Tibial artery (tissue), 4 donors: ENCODE data around the gene HOXD9.

Experiments
- DNase-seq, 2 donors: peaks; one replicate each; pipeline ENCODE4 v3.0.0-alpha.2; 2019
- H3K27ac ChIP-seq, 2 donors: fragments of 200-600 bp; sonication (generic) in 1 of 2; 1 replicate in 1 of 2; 2 replicates in 1 of 2; pipeline ENCODE4 v1.5.1; 2018 to 2019; ENCODE audit warnings: mild to moderate bottlenecking in 1 of 2
- H3K27me3 ChIP-seq, 2 donors: fragments of 200-600 bp; sonication (generic) in 1 of 2; one replicate each; pipeline versions ENCODE4 v1.5.1 to v1.6.0; 2016 to 2019
- H3K36me3 ChIP-seq, 3 donors: fragments of 200-600 bp; sonication (generic) in 2 of 3; one replicate each; pipeline ENCODE4 v1.5.1; 2016 to 2019; ENCODE audit warnings: mild to moderate bottlenecking in 2 of 3
- H3K4me1 ChIP-seq, 4 donors: fragments of 200-600 bp; sonication (generic) in 2 of 4; 1 replicate in 3 of 4; 2 replicates in 1 of 4; pipeline ENCODE4 v1.5.1; 2016 to 2019
- H3K4me3 ChIP-seq, 2 donors: fragments of 200-600 bp; sonication (generic) in 1 of 2; 1 replicate in 1 of 2; 2 replicates in 1 of 2; pipeline ENCODE4 v1.5.1; 2018 to 2019; ENCODE audit warnings: mild to moderate bottlenecking in 2 of 2
- H3K9me3 ChIP-seq, 3 donors: fragments of 200-600 bp; sonication (generic) in 1 of 3; one replicate each; pipeline ENCODE4 v1.5.1; 2016 to 2019
- CTCF ChIP-seq, 2 experiments: fragments of 200-600 bp in 1 of 2; fragments of 450-650 bp in 1 of 2; IDR thresholded peaks; one replicate each; pipeline ENCODE4 v1.5.1; 2017 to 2019; ENCODE audit warnings: antibody characterized with exemption in 2 of 2, mild to moderate bottlenecking in 1 of 2, moderate library complexity in 1 of 2
- intact Hi-C: fragments of 100-400 bp; cut with DNase I; formaldehyde crosslinking; loops from one replicate; pipeline ENCODE4 v1.15.0; 2023; ENCODE audit warnings: low total_unique reads

Gene HOXD9

GRCh38 chr2:176098366-176099158 lies 24.0 kb upstream of the HOXD9 start:
- no peaks in the 10 kb centered on the region for H3K9me3 ChIP-seq
- DNase-seq = no peak
- peaks cover 11 to 100% of the 10 kb centered on the region in 2 donors for H3K27me3 ChIP-seq
- intact Hi-C loops = loop anchor here (5.0 kb wide), 1 partner anchor 731 kb away; no protein-coding TSS in a partner anchor
- TF ChIP-seq CTCF (IDR thresholded peaks at IDR 0.05) = no peak
- no peaks in the 10 kb centered on the region for H3K36me3 ChIP-seq
- no peak overlapping the region for H3K27ac ChIP-seq
- no peak overlapping the region for H3K4me3 ChIP-seq
- peaks cover 0 to 44% (median 37%) of the 10 kb centered on the region in 4 donors for H3K4me1 ChIP-seq

- H3K4me1 ChIP-seq = peaks cover 0 to 49% (median 40%) of the 10 kb centered on the region in 4 donors
- TF ChIP-seq CTCF (IDR thresholded peaks at IDR 0.05) = no peak
- H3K9me3 ChIP-seq = no peaks in the 10 kb centered on the region
- H3K36me3 ChIP-seq = no peaks in the 10 kb centered on the region
- intact Hi-C loops = loop anchor here (5.0 kb wide), 1 partner anchor 732 kb away; no protein-coding TSS in a partner anchor
- no peak overlapping the region for H3K27ac ChIP-seq
- no peak overlapping the region for H3K4me3 ChIP-seq
- peaks cover 11 to 100% of the 10 kb centered on the region in 2 donors for H3K27me3 ChIP-seq
- no peak for DNase-seq
These were observed 23.3 kb upstream of the HOXD9 start for GRCh38 chr2:176099159-176099727.

GRCh38 chr2:176099728-176100546 lies 22.6 kb upstream of the HOXD9 start, which contains the start of gene HOXD12:
Gene HOXD12 (plus strand): TSS chr2:176099795. CDS start chr2:176099802, 7 bp downstream.
- no peak within 1 kb of the TSS for H3K27ac ChIP-seq
- intact Hi-C loops = loop anchor here (5.0 kb wide), 1 partner anchor 733 kb away; no protein-coding TSS in a partner anchor
- no peaks in the 10 kb centered on the region for H3K9me3 ChIP-seq
- H3K27me3 ChIP-seq = peaks cover 11 to 100% of the 10 kb centered on the region in 2 donors
- TF ChIP-seq CTCF (IDR thresholded peaks at IDR 0.05) = no peak
- no peak for DNase-seq
- peaks cover 0 to 56% (median 47%) of the 10 kb centered on the region in 4 donors for H3K4me1 ChIP-seq
- H3K4me3 ChIP-seq = no peak within 1 kb of the TSS
- no peaks in the 10 kb centered on the region for H3K36me3 ChIP-seq

- TF ChIP-seq CTCF (IDR thresholded peaks at IDR 0.05) = no peak
- peaks cover 11 to 100% of the 10 kb centered on the region in 2 donors for H3K27me3 ChIP-seq
- no peaks in the 10 kb centered on the region for H3K36me3 ChIP-seq
- no peak overlapping the region for H3K27ac ChIP-seq
- DNase-seq = no peak
- H3K4me1 ChIP-seq = peaks cover 0 to 62% (median 49%) of the 10 kb centered on the region in 4 donors
- no peak overlapping the region for H3K4me3 ChIP-seq
- H3K9me3 ChIP-seq = no peaks in the 10 kb centered on the region
- intact Hi-C loops = no loop called here
These were observed 21.9 kb upstream of the HOXD9 start for GRCh38 chr2:176100547-176101140.

GRCh38 chr2:176101216-176101830 lies 21.2 kb upstream of the HOXD9 start:
- no peak for TF ChIP-seq CTCF (IDR thresholded peaks at IDR 0.05)
- no peak overlapping the region for H3K4me3 ChIP-seq
- intact Hi-C loops = no loop called here
- H3K4me1 ChIP-seq = peaks cover 0 to 62% (median 50%) of the 10 kb centered on the region in 4 donors
- no peak overlapping the region for H3K27ac ChIP-seq
- H3K27me3 ChIP-seq = peaks cover 13 to 100% of the 10 kb centered on the region in 2 donors
- no peak for DNase-seq
- no peaks in the 10 kb centered on the region for H3K36me3 ChIP-seq
- no peaks in the 10 kb centered on the region for H3K9me3 ChIP-seq
